CD4-positive, alpha-beta T cell treated with Interleukin-17A for 4 hours (primary cell): ENCODE measurements around the gene NAT14.
"Not testable (repeated sequence)": the region's sequence is repeated elsewhere in the genome, so short reads cannot be mapped to it uniquely, and the experiment has no call there.

Experiments used
- DNase-seq: peaks from one replicate; pipeline ENCODE4 v3.0.0-alpha.2; 2020; ENCODE audit warnings: mixed read lengths

The NAT14 gene

GRCh38 chr19:55484593-55485438 is at the start of gene NAT14:
TSS of gene NAT14 (plus strand) at chr19:55485188. CDS start at chr19:55485709, 521 bp downstream.
- DNase-seq, result peak; percentile 65

GRCh38 chr19:55436847-55437246 is 48.1 kb upstream of the NAT14 start:
- DNase-seq, result no peak

GRCh38 chr19:55437410-55437809 is 47.6 kb upstream of the NAT14 start:
- DNase-seq, result peak; percentile 36

- no peak for DNase-seq
Observed at GRCh38 chr19:55439052-55439451, 45.9 kb upstream of the NAT14 start.

GRCh38 chr19:55440411-55441105 is 44.4 kb upstream of the NAT14 start:
- DNase-seq, result no peak

GRCh38 chr19:55441319-55441691 is 43.7 kb upstream of the NAT14 start:
- no peak for DNase-seq

GRCh38 chr19:55441692-55442321 is 43.2 kb upstream of the NAT14 start:
- DNase-seq, result no peak

- DNase-seq, result no peak
Observed at GRCh38 chr19:55442372-55442961, 42.5 kb upstream of the NAT14 start.

- no peak for DNase-seq
Observed at GRCh38 chr19:55443045-55443823, 41.8 kb upstream of the NAT14 start, which contains the start of gene SHISA7. TSS of gene SHISA7 (minus strand) at chr19:55443300. CDS start at chr19:55442863, 437 bp downstream.

- no peak for DNase-seq
Observed at GRCh38 chr19:55443824-55444480, 41.0 kb upstream of the NAT14 start.

GRCh38 chr19:55444646-55445045 is 40.3 kb upstream of the NAT14 start:
- DNase-seq, result no peak

GRCh38 chr19:55446060-55446459 is 38.9 kb upstream of the NAT14 start:
- no peak for DNase-seq

GRCh38 chr19:55447421-55448174 is 37.4 kb upstream of the NAT14 start:
- DNase-seq, result no peak

GRCh38 chr19:55448175-55448490 is 36.9 kb upstream of the NAT14 start:
- DNase-seq, result not testable (repeated sequence)

GRCh38 chr19:55449469-55449868 is 35.5 kb upstream of the NAT14 start:
- no peak for DNase-seq

- peak; percentile 26 for DNase-seq
Observed at GRCh38 chr19:55451163-55451964, 33.6 kb upstream of the NAT14 start.

GRCh38 chr19:55451965-55452748 is 32.8 kb upstream of the NAT14 start:
- DNase-seq, result peak; percentile 32

- DNase-seq, result peak; percentile 52
Observed at GRCh38 chr19:55452749-55453346, 32.1 kb upstream of the NAT14 start.
